Keratinocyte (primary cell): ENCODE data around the gene BCORL1. TPM values are rescaled to one million over a fixed set of nuclear protein-coding genes. Genes with fewer than 3 reads are reported as not detected.

Experiments
- DNase-seq: peaks from one replicate; pipeline ENCODE4 v3.0.0-alpha.2; 2011; ENCODE audit warnings: low read depth, missing footprints, low spot score
- FAIRE-seq: peaks from 2 replicates; lab custom pipeline; 2011; peaks lifted over from hg19 to GRCh38; lab: Jason Lieb, UNC
- H2AFZ ChIP-seq: 2 replicates; pipeline ENCODE4 v1.6.0; 2012; ENCODE audit warnings: low read length, control low read depth, inconsistent platforms; ENCODE audit not compliant: control insufficient read depth
- H3K27ac ChIP-seq: 2 replicates; pipeline ENCODE4 v1.5.1; 2011; ENCODE audit warnings: low read length; ENCODE audit not compliant: control insufficient read depth, insufficient read depth
- H3K27me3 ChIP-seq: 3 replicates; pipeline ENCODE4 v1.6.0; 2011; ENCODE audit warnings: low read length; ENCODE audit not compliant: control insufficient read depth, insufficient read depth; ENCODE audit errors: extremely low read depth
- H3K36me3 ChIP-seq, 2 experiments: 2 replicates in 1 of 2; 3 replicates in 1 of 2; pipeline ENCODE4 v1.5.1; 2011; ENCODE audit warnings: low read length in 2 of 2, mild to moderate bottlenecking in 1 of 2; ENCODE audit not compliant: control insufficient read depth in 2 of 2, insufficient read depth in 2 of 2; ENCODE audit errors: extremely low read depth in 1 of 2
- H3K4me1 ChIP-seq: 3 replicates; pipeline ENCODE4 v1.5.1; 2011; ENCODE audit warnings: low read length; ENCODE audit not compliant: control insufficient read depth, insufficient read depth; ENCODE audit errors: extremely low read depth
- H3K4me2 ChIP-seq: 3 replicates; pipeline ENCODE4 v1.6.0; 2011; ENCODE audit warnings: low read depth, low read length; ENCODE audit not compliant: control insufficient read depth, insufficient read depth; ENCODE audit errors: extremely low read depth
- H3K4me3 ChIP-seq, 3 experiments: fragments of 200-600 bp in 1 of 3; sonication (generic) in 1 of 3; 2 replicates in 2 of 3; 3 replicates in 1 of 3; pipeline ENCODE4 v1.5.1; 2011 to 2016; ENCODE audit warnings: low read length in 3 of 3, mild to moderate bottlenecking in 3 of 3, control low read depth in 2 of 3, inconsistent platforms in 1 of 3, low read depth in 1 of 3, mixed read lengths in 1 of 3, mixed run types in 1 of 3, moderate library complexity in 1 of 3; ENCODE audit not compliant: control insufficient read depth in 2 of 3, insufficient read depth in 2 of 3; ENCODE audit errors: extremely low read depth in 1 of 3
- H3K79me2 ChIP-seq: 2 replicates; pipeline ENCODE4 v1.6.0; 2012; ENCODE audit warnings: low read length; ENCODE audit not compliant: control insufficient read depth, insufficient read depth
- H3K9ac ChIP-seq: 3 replicates; pipeline ENCODE4 v1.6.0; 2011; ENCODE audit warnings: low read length; ENCODE audit not compliant: control insufficient read depth, insufficient read depth; ENCODE audit errors: extremely low read depth
- H3K9me1 ChIP-seq: 3 replicates; pipeline ENCODE4 v1.6.0; 2011; ENCODE audit warnings: low read length; ENCODE audit not compliant: control insufficient read depth, insufficient read depth; ENCODE audit errors: extremely low read depth
- H3K9me3 ChIP-seq: 2 replicates; pipeline ENCODE4 v1.5.1; 2012; ENCODE audit warnings: low read depth, low read length; ENCODE audit not compliant: control insufficient read depth
- H4K20me1 ChIP-seq: 3 replicates; pipeline ENCODE4 v1.6.0; 2011; ENCODE audit warnings: low read length; ENCODE audit not compliant: control insufficient read depth, insufficient read depth; ENCODE audit errors: extremely low read depth
- CTCF ChIP-seq, 3 experiments: IDR thresholded peaks in 1 of 3; conservative IDR thresholded peaks in 1 of 3; optimal IDR thresholded peaks in 1 of 3; 2 replicates in 2 of 3; 3 replicates in 1 of 3; pipeline versions ENCODE3 to v1.5.1; 2011; ENCODE audit warnings: low read length in 3 of 3, mild to moderate bottlenecking in 3 of 3, moderate library complexity in 2 of 3, control low read depth in 1 of 3, inconsistent platforms in 1 of 3; ENCODE audit not compliant: insufficient read depth in 2 of 3; ENCODE audit errors: extremely low read depth in 1 of 3
- EZH2 ChIP-seq: IDR thresholded peaks from one replicate; pipeline ENCODE4 v1.6.1; 2012; ENCODE audit warnings: inconsistent platforms, mild to moderate bottlenecking, low read length, moderate library complexity
- dilution Hi-C: fragments of 300-500 bp; cut with MboI; formaldehyde crosslinking; loops from one replicate; pipeline ENCODE4 v1.7.0; 2020; ENCODE audit warnings: low sequenced_read_pairs; ENCODE audit not compliant: extremely low pct_ligation_motif_present
- polyA plus RNA-seq, 5 experiments: library from polyadenylated mRNA; depleted of rRNA in 3 of 5; stranded (reverse) in 3 of 5; stranded (forward) in 1 of 5; unstranded in 1 of 5; fragments of >200 nt; gene quantifications; 1 replicate in 1 of 5; 2 replicates in 3 of 5; 3 replicates in 1 of 5; pipeline versions ENCODE4 v1.2.1 to v1.2.3, GENCODE V29; 2011 to 2012; ENCODE audit warnings: missing spikeins in 2 of 5, low read depth in 1 of 5, low replicate concordance in 1 of 5

The BCORL1 gene
- polyA plus RNA-seq, 1 donor (not counting 4 experiments of a cell fraction or from before 2014, with no cell fraction given): 0.54 TPM

GRCh38 chrX:130082244-130083106 is 100.0 kb downstream of the BCORL1 start:
- no peak overlapping the region for H3K4me3 ChIP-seq
- peaks cover 7% of the 10 kb centered on the region for H4K20me1 ChIP-seq
- no peaks in the 10 kb centered on the region for H3K9me1 ChIP-seq
- TF ChIP-seq CTCF (optimal IDR thresholded peaks at IDR 0.05 in 1 of 3, IDR thresholded peaks at IDR 0.05 in 1 of 3, conservative IDR thresholded peaks at IDR 0.05 in 1 of 3; ENCODE audit: extremely low read depth in 1 of 3, insufficient read depth in 2 of 3, low read length in 3 of 3): no peak
- no peak for TF ChIP-seq EZH2
- no peaks in the 10 kb centered on the region for H3K27me3 ChIP-seq
- no peak overlapping the region for H2AFZ ChIP-seq
- no peak overlapping the region for H3K4me2 ChIP-seq
- FAIRE-seq (no peak), DNase-seq (no peak)
- peaks cover 0 to 5% of the 10 kb centered on the region in 2 experiments for H3K36me3 ChIP-seq
- dilution Hi-C loops: no loop called here
- H3K27ac ChIP-seq: no peak overlapping the region
- H3K4me1 ChIP-seq: no peaks in the 10 kb centered on the region
- no peak overlapping the region for H3K9ac ChIP-seq
- peaks cover 27% of the 10 kb centered on the region for H3K79me2 ChIP-seq
- no peaks in the 10 kb centered on the region for H3K9me3 ChIP-seq

- no peak overlapping the region for H3K4me3 ChIP-seq
- H3K27me3 ChIP-seq: no peaks in the 10 kb centered on the region
- H2AFZ ChIP-seq: no peak overlapping the region
- H3K9me3 ChIP-seq: no peaks in the 10 kb centered on the region
- no peak overlapping the region for H3K9ac ChIP-seq
- H3K4me2 ChIP-seq: no peak overlapping the region
- H3K27ac ChIP-seq: no peak overlapping the region
- DNase-seq: no peak
- no peak for FAIRE-seq
- H3K4me1 ChIP-seq: no peaks in the 10 kb centered on the region
- peaks cover 30% of the 10 kb centered on the region for H3K79me2 ChIP-seq
- H3K36me3 ChIP-seq: peaks cover 0 to 5% of the 10 kb centered on the region in 2 experiments
- H4K20me1 ChIP-seq: peaks cover 7% of the 10 kb centered on the region
- H3K9me1 ChIP-seq: no peaks in the 10 kb centered on the region
- dilution Hi-C loops: no loop called here
- TF ChIP-seq CTCF (optimal IDR thresholded peaks at IDR 0.05 in 1 of 3, IDR thresholded peaks at IDR 0.05 in 1 of 3, conservative IDR thresholded peaks at IDR 0.05 in 1 of 3; ENCODE audit: extremely low read depth in 1 of 3, insufficient read depth in 2 of 3, low read length in 3 of 3): no peak
- no peak for TF ChIP-seq EZH2
These were observed 100.7 kb downstream of the BCORL1 start for GRCh38 chrX:130083107-130083490.
